Sigmoid colon (tissue), 4 donors: Measurements from ENCODE around the gene PTPRE.

Experiments used
- EP300 ChIP-seq, 4 donors: sonication (generic); formaldehyde crosslinking; IDR thresholded peaks; one replicate each; pipeline ENCODE4 v1.6.1; 2017; ENCODE audit warnings: antibody characterized with exemption in 4 of 4
- POLR2A ChIP-seq, 2 donors: fragments of 450-650 bp; IDR thresholded peaks; one replicate each; pipeline ENCODE4 v1.6.1; 2016; ENCODE audit warnings: antibody characterized with exemption in 2 of 2, mild to moderate bottlenecking in 2 of 2, moderate library complexity in 2 of 2
- POLR2AphosphoS5 ChIP-seq, 4 donors: sonication (generic); formaldehyde crosslinking; IDR thresholded peaks; one replicate each; pipeline ENCODE4 v1.6.1; 2017; ENCODE audit warnings: antibody characterized with exemption in 4 of 4
- TF ChIP-seq, protein P1 (sequence below), 4 experiments: fragments of 450-650 bp in 3 of 4; fragments of 200-600 bp in 1 of 4; IDR thresholded peaks; one replicate each; pipeline ENCODE4 v1.5.1; 2016 to 2019; ENCODE audit warnings: antibody characterized with exemption in 4 of 4, mild to moderate bottlenecking in 3 of 4, moderate library complexity in 2 of 4

DNA sequence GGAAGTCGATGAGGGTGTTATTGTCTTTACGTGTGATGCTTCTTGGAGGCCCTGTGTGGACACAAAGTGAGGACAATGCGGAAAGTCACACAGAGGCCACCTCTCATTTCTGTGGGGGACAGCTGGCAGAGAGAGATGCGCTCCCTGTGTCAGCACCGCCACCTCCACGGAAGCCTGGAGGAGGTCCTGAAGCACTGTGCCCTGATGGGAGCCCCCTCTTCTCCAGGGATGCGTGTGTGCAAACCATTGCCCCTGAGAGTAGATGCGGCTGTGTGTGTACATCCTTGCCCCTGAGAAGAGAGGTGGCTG lies 2.0 kb downstream of the PTPRE start:
- TF ChIP-seq, protein P1, sequence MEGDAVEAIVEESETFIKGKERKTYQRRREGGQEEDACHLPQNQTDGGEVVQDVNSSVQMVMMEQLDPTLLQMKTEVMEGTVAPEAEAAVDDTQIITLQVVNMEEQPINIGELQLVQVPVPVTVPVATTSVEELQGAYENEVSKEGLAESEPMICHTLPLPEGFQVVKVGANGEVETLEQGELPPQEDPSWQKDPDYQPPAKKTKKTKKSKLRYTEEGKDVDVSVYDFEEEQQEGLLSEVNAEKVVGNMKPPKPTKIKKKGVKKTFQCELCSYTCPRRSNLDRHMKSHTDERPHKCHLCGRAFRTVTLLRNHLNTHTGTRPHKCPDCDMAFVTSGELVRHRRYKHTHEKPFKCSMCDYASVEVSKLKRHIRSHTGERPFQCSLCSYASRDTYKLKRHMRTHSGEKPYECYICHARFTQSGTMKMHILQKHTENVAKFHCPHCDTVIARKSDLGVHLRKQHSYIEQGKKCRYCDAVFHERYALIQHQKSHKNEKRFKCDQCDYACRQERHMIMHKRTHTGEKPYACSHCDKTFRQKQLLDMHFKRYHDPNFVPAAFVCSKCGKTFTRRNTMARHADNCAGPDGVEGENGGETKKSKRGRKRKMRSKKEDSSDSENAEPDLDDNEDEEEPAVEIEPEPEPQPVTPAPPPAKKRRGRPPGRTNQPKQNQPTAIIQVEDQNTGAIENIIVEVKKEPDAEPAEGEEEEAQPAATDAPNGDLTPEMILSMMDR (IDR thresholded peaks at IDR 0.05) = no peak
- TF ChIP-seq POLR2A (IDR thresholded peaks at IDR 0.05) = no peak
- TF ChIP-seq POLR2AphosphoS5 (IDR thresholded peaks at IDR 0.05) = no peak
- no peak for TF ChIP-seq EP300 (IDR thresholded peaks at IDR 0.05)
